Measurements from ENCODE around the gene TULP4.
"Not testable (repeated sequence)": the region's sequence is repeated elsewhere in the genome, so short reads cannot be mapped to it uniquely, and the experiment has no call there.

TULP4 gene

DNA sequence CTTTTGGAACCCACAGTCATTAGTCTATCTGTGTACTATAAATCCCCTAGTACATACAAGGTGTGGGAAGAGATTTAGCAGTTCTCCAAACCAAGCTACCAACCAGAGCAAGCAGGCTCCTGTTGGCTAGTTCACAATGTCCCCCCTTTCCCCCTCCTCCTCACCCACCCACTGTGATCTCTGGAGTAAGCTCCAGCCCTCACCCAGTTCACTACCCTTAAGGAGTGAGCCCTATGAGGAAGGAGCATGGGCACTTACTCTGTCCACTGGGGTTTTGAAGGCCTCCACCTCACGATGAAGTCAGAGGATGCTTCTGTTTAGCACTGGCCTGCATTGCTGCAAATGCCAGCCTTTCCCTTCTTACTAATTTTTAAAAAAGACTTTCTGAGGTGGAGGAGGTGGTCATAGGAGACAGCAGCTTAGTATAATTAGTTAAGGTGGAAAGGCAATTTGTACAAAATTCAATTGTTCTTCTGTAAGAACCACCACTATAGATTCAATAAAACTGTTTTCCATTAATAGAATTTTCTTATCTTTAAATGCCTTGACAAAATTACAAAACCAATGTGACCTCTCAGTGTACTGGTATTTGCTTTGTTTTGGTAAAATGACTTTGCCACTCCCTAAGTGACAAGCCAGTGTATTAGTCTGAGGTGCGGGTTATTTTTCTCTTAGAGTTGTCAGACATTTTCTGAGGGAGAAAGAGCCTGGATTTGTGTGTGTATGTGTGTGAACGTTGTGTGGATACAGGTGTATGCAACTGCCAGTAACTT is 86.2 kb downstream of the TULP4 start:
- DNase-seq = no peak

- DNase-seq = no peak
Observed at GRCh38 chr6:158399040-158399700, 86.9 kb downstream of the TULP4 start.

- DNase-seq = no peak
Observed at GRCh38 chr6:158402184-158402583, 89.9 kb downstream of the TULP4 start.

- DNase-seq = not testable (repeated sequence)
Observed at GRCh38 chr6:158405321-158405831, 93.1 kb downstream of the TULP4 start.

DNA sequence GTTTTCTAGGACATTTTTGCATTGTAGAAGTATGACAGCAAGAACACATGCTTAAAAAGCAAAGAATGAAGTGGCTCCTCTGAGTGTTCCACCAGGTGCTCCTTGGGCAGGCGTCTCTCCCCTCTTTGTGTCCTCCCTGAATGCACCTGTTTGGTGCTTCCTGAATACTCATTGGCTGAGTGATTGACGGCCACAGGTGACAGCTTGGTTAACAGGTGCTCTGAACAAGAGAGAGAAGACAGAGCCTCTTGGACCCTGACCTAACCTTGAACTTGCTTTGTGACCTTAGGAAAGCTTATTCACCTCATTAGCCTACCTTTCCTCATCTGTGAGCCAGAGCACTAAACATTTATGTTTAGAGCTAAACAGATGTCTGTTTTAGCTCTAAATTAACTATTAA is 93.7 kb downstream of the TULP4 start:
- no peak for DNase-seq

GRCh38 chr6:158406736-158407135 is 94.5 kb downstream of the TULP4 start:
- DNase-seq = no peak

- no peak for DNase-seq
Observed at GRCh38 chr6:158408013-158408412, 95.7 kb downstream of the TULP4 start.

DNA sequence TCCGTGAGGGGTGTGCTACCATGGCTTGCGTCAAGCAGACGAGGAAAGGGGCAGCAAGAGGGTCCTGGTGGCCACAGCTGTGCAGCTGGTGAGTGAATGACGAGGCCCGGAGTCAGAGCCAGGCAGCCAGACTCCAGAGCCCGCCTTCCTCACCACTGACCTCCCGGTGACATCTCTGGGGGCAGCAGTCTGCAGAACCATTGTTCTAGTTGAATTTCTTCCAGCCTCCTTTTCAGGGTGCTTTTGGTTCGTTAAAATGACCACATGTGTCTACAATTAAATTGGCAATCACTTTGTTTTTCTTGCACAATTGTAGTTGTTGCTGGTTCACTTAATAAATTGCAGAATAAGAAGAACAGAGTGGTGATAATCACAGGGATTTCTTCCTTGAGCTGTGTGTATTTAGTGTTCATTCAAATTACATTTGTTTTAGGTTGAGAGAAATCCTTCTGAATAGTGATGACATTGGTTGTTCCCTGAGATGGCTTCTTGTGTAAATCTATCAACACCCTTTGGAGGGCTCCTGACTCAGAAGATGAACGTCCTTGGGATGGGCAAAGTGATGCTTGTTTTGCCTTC is 96.4 kb downstream of the TULP4 start:
- no peak for DNase-seq

DNA sequence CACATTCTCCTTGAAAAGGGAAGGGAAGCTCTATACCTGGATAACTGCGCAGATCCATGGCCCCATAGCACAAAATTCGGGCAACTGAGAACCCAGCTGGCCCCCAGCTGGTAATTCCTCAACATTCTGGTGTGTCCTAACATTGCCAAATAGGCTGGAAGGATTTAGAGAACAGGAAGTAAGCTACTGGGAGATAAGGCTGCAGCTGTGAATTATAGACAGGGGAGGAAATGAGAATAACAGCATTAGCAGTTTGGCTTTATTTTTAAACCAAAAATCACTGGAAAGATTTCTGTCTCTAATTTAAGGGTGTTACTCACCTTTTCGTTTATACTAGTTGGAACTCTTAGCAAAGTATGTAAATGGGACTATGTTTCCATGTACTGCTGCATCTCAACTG is 97.2 kb downstream of the TULP4 start:
- no peak for DNase-seq

DNA sequence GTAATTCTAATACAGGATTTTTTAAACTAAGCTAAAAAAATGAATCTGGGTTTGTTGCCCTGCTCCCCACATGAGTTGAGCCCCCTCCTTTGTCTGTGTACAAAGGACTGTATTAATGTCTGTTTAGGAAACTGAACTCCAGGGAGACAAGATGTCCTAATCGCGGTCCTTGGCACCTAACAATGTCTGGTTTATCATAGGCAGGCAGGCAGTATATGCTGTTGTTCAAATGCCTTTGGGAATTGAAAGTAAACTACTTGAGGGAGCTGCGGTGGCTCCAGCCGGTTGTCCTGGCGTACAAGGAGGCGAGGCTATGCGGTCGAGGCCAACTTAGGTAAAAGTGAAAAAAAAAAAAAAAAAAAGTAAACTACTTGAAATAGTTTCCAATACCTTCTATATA is 98.5 kb downstream of the TULP4 start:
- no peak for DNase-seq

- DNase-seq = no peak
Observed at GRCh38 chr6:158411998-158412397, 99.7 kb downstream of the TULP4 start.

DNA sequence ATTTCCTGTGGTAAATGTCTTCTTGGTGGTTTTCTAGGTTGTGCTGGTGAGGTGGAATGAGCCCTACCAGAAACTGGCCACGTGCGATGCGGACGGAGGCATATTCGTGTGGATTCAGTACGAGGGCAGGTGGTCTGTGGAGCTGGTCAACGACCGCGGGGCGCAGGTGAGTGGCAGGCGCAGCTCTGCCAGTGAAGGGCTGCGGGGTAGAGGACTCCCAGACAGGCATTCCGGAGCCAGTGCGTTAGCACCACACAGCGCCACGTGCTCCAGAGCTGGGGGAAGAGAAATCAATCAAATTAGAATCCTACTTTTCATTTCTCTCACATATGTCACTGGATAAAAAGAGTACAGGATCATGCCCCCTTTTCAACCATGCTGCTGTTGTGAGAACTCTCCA is 100.8 kb downstream of the TULP4 start:
- no peak for DNase-seq

DNA sequence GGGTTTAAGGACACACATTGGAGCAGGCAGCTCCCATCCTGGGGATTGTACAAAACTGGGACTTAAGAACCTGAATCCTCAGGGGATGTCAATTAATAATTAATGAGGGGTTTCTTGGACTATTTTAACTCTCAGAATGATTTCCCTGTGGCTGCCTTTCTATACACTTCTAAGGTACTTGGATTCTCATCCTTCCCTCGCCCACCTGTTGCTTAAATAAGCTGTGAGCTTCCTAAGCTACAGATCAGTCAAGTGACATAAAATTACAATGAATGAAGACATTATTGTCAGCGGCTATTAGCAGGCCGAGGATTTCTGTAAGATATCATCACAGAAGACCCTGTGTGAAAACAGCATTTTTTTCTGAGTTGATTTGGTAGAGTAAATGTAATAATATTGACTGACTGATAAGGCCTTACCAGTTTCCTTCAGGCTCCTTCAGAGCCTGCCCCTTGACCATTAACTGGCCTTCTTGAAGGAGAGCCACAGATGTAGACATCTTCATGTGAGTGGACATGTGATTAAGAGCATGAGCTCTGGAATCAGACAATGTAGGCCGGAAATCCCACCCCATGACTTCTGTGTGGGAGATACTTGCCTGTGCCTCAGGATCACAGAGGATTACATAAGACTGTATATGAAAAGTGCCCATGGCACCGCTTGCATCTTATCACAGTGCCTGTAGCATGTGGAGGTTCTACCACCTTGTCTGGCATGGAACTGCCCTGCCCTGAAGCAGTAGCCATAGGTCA is 101.7 kb downstream of the TULP4 start:
- DNase-seq = no peak

- no peak for DNase-seq
Observed at GRCh38 chr6:158414851-158415262, 102.6 kb downstream of the TULP4 start.

DNA sequence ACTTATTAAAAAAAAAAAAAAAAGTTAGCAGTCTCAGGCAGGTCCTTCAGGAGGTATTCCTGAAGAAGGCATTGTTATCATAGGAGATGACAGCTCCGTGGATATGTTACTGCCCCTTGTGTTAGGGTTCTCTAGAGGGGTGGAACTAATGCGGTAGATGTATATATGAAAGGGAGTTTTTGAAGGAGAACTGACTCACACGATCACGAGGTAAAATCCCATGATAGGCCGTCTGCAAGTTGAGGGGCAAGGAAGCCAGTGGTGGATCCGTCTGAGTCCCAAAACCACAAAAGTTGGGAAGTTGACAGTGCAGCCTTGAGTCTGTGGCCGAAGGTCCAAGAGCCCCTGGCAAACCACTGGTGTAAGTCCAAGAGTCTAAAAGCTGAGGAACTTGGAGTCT is 103.4 kb downstream of the TULP4 start:
- DNase-seq = no peak

DNA sequence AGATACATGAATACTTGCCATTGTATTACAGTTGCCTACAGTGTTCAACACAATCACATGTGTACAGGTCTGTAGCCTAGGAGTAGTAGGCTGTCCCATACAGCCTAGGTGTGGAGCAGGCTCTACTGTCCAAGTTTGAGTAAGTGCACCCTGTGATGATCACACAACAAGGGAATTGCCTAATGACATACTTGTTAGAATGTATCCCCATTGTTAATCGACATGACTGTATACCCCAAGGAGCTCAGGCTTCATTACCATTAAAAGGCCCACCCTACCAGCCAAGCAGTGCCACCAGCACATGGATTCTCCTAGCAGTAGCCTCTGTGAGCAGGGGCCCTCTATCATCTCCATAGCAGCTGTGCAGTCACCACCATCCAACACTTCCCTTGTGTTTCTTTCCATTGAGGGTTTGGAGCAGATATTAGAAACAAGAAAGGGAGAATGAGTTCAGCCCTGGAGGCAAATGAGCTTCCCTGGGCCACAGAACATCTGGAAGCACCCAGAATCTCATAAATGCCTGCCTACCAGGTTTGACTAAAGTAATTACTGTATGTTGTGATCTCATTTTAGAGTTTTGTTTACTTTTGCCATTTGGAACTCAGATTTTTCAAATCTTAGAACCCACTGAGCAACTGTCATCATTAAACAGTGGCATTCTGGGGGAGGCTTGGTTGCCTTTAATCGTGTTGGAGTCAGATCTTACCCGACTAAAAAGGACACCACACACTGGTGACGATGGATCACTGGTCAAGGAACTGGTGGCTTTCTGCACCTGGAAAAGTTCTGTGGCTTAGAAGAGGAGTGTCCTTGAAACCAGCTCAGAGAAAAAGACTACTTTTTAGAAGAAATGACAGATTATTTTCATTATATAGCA is 104.9 kb downstream of the TULP4 start:
- DNase-seq = no peak

GRCh38 chr6:158417760-158418098 is 105.5 kb downstream of the TULP4 start:
- DNase-seq = no peak

GRCh38 chr6:158418501-158418900 is 106.2 kb downstream of the TULP4 start:
- DNase-seq = no peak

DNA sequence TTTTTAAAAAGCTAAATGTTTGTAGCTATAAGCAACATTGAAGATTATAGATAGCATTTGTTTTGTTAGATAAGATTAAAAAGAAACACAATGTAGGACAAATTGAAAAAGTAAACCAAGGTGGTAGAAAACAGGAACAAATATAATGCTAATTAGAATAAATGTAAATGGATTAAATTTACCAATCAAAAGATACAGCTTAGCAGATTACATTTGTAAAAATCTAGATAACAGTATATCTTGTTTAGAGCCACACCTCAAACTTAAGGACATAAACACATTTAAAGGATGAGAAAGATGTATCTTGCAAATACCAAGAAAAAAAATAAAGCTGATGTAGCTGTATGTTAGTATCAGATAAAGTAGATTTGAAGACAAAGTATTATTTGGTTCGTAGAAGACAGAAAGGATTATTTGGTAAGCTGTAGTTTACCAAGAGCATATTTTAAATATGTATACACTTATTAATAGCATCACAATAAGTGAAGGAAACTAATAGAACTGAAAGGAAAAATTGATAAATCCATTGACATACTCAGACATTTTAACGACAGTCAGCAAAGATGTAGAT is 107.2 kb downstream of the TULP4 start:
- DNase-seq = no peak

DNA sequence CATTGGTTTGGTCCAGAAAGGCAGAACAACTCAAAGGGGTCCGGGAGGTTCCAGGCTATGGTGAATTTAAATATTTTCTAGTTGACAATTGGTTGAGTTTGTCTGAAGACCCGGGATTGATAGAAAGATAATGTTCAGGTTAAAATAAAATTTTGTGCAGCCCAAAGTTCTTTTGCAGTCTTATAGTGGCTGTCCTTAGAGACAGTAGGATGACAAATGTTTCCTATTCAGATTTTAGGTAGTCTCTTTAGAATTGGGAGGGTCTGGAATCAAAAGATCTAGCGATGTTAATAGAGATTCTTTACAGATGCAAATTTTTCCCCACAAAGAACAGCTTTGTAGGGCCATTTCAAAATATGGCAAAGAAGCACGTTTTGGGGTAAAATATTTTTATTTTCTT is 109.1 kb downstream of the TULP4 start:
- no peak for DNase-seq

GRCh38 chr6:158422629-158423238 is 110.5 kb downstream of the TULP4 start:
- no peak for DNase-seq

DNA sequence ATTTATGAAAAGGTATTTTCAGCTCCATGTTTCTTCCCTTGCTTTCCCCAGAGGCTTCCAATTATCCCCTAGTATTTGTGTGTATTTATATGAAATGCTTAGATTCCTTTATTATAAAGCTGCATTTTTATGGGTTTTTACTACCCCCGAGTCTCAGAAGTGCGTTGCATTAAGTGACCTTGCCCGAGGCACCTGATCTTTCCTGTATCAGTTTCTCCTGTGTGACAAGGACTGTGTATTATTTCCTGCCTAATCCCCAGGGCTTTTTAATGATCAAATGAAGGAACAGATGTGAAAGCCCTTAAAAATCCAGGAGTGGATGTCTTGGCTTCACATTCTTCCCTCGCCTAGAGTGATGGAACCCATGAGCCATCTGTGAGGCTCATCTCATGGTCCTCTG is 118.8 kb downstream of the TULP4 start:
- DNase-seq = no peak
